Uterus (tissue), 4 donors: ENCODE results near the gene BTBD16. TPM values are rescaled to one million over a fixed set of nuclear protein-coding genes. Genes with fewer than 3 reads are reported as not detected.

Experiments
- DNase-seq, 2 donors: peaks; one replicate each; pipeline ENCODE4 v3.0.0-alpha.2; 2019 to 2020
- H3K27ac ChIP-seq, 2 donors: fragments of 200-600 bp; sonication (generic); 1 replicate in 1 of 2; 2 replicates in 1 of 2; pipeline ENCODE4 v1.5.1; 2016 to 2018
- H3K27me3 ChIP-seq, 2 donors: fragments of 200-600 bp; sonication (generic); one replicate each; pipeline ENCODE4 v1.5.1; 2018 to 2019; ENCODE audit warnings: control low read depth in 1 of 2
- H3K36me3 ChIP-seq, 2 donors: fragments of 200-600 bp; sonication (generic); one replicate each; pipeline ENCODE4 v1.5.1; 2019; ENCODE audit warnings: control low read depth in 1 of 2
- H3K4me1 ChIP-seq, 2 donors: fragments of 200-600 bp; sonication (generic); one replicate each; pipeline ENCODE4 v1.5.1; 2018 to 2019; ENCODE audit warnings: control low read depth in 1 of 2
- H3K4me3 ChIP-seq, 2 donors: fragments of 200-600 bp; sonication (generic); 1 replicate in 1 of 2; 2 replicates in 1 of 2; pipeline ENCODE4 v1.5.1; 2018 to 2019; ENCODE audit warnings: mild to moderate bottlenecking in 1 of 2
- H3K9me3 ChIP-seq, 2 donors: fragments of 200-600 bp; sonication (generic); one replicate each; pipeline ENCODE4 v1.5.1; 2019; ENCODE audit warnings: control low read depth in 1 of 2
- POLR2A ChIP-seq, 2 donors: fragments of 450-650 bp; IDR thresholded peaks; one replicate each; pipeline ENCODE4 v1.6.1; 2016; ENCODE audit warnings: antibody characterized with exemption in 2 of 2, mild to moderate bottlenecking in 1 of 2, moderate library complexity in 1 of 2
- intact Hi-C: fragments of 100-400 bp; cut with DNase I; formaldehyde crosslinking; loops from one replicate; pipeline ENCODE4 v1.15.1; 2023; ENCODE audit warnings: low total_unique reads
- total RNA-seq, 4 donors: library from RNA; depleted of rRNA in 3 of 4; stranded (reverse); fragments of >200 nt in 3 of 4; gene quantifications; one replicate each; pipeline versions ENCODE4 v1.1.0 to v1.2.4, GENCODE V29; 2014 to 2023
- TF ChIP-seq, protein P1 (sequence below), 4 experiments: fragments of 200-600 bp in 2 of 4; fragments of 450-650 bp in 2 of 4; sonication (generic) in 2 of 4; IDR thresholded peaks; one replicate each; pipeline ENCODE4 v1.5.1; 2016 to 2019; ENCODE audit warnings: antibody characterized with exemption in 4 of 4, mild to moderate bottlenecking in 2 of 4, moderate library complexity in 1 of 4
- donor health status: DM: yes; HTN: yes; CAD: no.

Gene BTBD16
- total RNA-seq, 4 donors from 2014 or later: 0.14 to 0.46 TPM; not detected in 2

DNA sequence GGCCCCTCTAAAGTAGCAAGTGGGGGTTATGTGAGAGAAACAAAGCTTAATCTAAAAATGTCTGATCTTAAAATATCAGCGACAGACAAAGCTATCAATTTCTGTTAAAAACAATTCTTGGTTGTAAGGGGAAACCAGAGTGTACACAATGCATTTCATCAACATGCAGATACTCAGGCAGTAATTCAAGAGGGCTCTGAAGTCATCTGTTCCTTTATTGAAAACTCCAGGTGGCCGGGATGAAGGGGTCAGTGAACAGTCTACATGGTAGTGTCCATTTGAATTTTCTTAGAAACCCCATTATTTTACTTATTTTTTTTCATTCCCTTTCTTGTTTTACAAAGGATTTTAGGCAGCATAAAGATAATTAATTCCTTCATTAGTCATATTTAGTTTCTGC is 36.7 kb upstream of the BTBD16 start:
- H3K9me3 ChIP-seq: no peaks in the 10 kb centered on the region
- no peaks in the 10 kb centered on the region for H3K27me3 ChIP-seq
- H3K36me3 ChIP-seq: no peaks in the 10 kb centered on the region
- TF ChIP-seq, protein P1, sequence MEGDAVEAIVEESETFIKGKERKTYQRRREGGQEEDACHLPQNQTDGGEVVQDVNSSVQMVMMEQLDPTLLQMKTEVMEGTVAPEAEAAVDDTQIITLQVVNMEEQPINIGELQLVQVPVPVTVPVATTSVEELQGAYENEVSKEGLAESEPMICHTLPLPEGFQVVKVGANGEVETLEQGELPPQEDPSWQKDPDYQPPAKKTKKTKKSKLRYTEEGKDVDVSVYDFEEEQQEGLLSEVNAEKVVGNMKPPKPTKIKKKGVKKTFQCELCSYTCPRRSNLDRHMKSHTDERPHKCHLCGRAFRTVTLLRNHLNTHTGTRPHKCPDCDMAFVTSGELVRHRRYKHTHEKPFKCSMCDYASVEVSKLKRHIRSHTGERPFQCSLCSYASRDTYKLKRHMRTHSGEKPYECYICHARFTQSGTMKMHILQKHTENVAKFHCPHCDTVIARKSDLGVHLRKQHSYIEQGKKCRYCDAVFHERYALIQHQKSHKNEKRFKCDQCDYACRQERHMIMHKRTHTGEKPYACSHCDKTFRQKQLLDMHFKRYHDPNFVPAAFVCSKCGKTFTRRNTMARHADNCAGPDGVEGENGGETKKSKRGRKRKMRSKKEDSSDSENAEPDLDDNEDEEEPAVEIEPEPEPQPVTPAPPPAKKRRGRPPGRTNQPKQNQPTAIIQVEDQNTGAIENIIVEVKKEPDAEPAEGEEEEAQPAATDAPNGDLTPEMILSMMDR (IDR thresholded peaks at IDR 0.05): no peak
- no peak for TF ChIP-seq POLR2A (IDR thresholded peaks at IDR 0.05)
- H3K27ac ChIP-seq: no peak overlapping the region
- intact Hi-C loops: no loop called here
- no peak overlapping the region for H3K4me3 ChIP-seq
- DNase-seq: no peak
- H3K4me1 ChIP-seq: no peaks in the 10 kb centered on the region

- no peak overlapping the region for H3K4me3 ChIP-seq
- H3K27ac ChIP-seq: no peak overlapping the region
- no peaks in the 10 kb centered on the region for H3K27me3 ChIP-seq
- H3K4me1 ChIP-seq: no peaks in the 10 kb centered on the region
- no peak for TF ChIP-seq POLR2A (IDR thresholded peaks at IDR 0.05)
- TF ChIP-seq, protein P1 (IDR thresholded peaks at IDR 0.05): no peak
- no peak for DNase-seq
- intact Hi-C loops: no loop called here
- H3K36me3 ChIP-seq: no peaks in the 10 kb centered on the region
- no peaks in the 10 kb centered on the region for H3K9me3 ChIP-seq
These were observed 34.3 kb upstream of the BTBD16 start for GRCh38 chr10:122236690-122237306.

GRCh38 chr10:122237331-122237990 is 33.6 kb upstream of the BTBD16 start:
- no peak for TF ChIP-seq POLR2A (IDR thresholded peaks at IDR 0.05)
- TF ChIP-seq, protein P1 (IDR thresholded peaks at IDR 0.05): no peak
- Histone ChIP-seq H3K36me3 (no peaks in the 10 kb centered on the region), H3K27ac (no peak overlapping the region), H3K4me3 (no peak overlapping the region), H3K27me3 (no peaks in the 10 kb centered on the region), H3K9me3 (no peaks in the 10 kb centered on the region), H3K4me1 (no peaks in the 10 kb centered on the region)
- intact Hi-C loops: no loop called here
- DNase-seq: no peak

DNA sequence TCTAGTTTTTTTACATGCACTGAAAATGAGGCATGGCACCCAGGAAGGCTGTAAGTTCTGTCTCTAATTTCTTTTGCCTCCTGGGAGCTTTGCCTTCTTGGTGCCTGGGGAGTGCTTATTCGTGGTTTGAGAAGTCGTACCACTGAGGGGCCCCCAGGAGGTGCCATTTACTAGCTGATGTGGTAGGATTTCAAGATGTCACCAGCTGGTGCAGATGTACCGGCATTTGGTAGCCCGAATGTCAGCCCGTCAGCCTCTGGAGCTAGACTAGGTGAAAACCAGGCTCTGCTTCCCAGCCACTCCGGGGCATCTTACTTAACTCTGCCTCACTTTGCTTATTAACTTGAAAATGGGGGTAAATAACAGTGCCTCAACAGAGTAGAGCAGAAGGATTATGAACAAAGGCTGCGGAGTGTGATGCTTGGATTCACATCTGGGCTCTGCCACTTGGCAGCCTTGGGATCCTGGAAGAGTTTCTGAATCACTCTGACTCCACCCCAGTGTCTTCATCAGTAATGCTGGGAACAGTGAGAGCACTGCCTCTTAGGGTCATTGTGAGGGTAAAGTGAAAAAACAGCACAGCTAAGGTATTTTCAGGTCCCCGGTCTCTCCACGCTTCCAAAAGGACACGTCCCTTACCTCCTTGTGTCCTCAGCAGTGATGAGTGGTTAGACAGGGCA is 31.4 kb upstream of the BTBD16 start:
- DNase-seq: no peak
- H3K36me3 ChIP-seq: no peaks in the 10 kb centered on the region
- no peaks in the 10 kb centered on the region for H3K4me1 ChIP-seq
- H3K9me3 ChIP-seq: no peaks in the 10 kb centered on the region
- intact Hi-C loops: no loop called here
- no peak overlapping the region for H3K4me3 ChIP-seq
- TF ChIP-seq POLR2A (IDR thresholded peaks at IDR 0.05): no peak
- TF ChIP-seq, protein P1 (IDR thresholded peaks at IDR 0.05): no peak
- H3K27ac ChIP-seq: no peak overlapping the region
- H3K27me3 ChIP-seq: no peaks in the 10 kb centered on the region

GRCh38 chr10:122240401-122240800 is 30.7 kb upstream of the BTBD16 start:
- no peak overlapping the region for H3K27ac ChIP-seq
- H3K27me3 ChIP-seq: no peaks in the 10 kb centered on the region
- intact Hi-C loops: no loop called here
- no peaks in the 10 kb centered on the region for H3K36me3 ChIP-seq
- no peak overlapping the region for H3K4me3 ChIP-seq
- no peaks in the 10 kb centered on the region for H3K9me3 ChIP-seq
- no peak for DNase-seq
- TF ChIP-seq, protein P1 (IDR thresholded peaks at IDR 0.05): no peak
- TF ChIP-seq POLR2A (IDR thresholded peaks at IDR 0.05): no peak
- H3K4me1 ChIP-seq: no peaks in the 10 kb centered on the region
